Brain pericyte (primary cell): ENCODE results near the gene TMCC2.

Source experiments
- DNase-seq: peaks from one replicate; pipeline ENCODE4 v3.0.0-alpha.2; 2012; ENCODE audit warnings: low read depth, low spot score

The TMCC2 gene

DNA sequence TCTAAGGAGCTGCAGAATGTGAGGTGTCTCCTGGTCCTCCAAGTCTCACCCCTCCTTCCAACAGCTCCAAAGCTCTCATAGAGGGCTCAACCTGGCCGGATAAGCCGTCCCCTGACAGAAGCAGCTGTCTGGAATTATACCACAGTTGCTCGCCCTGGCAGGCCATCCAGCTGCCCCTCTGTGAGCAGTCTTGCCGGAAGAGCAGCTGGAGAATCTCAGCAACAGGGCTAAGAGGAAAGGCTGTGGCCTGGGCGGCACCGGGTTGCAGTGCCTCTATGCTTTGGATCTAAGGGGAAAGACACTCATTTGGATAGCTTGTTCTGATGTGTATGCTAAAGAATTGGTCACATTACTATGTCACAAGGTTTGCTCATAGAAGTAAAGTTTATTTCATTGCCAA, 12.4 kb downstream of the TMCC2 start:
- no peak for DNase-seq

GRCh38 chr1:205240569-205240968, 12.8 kb downstream of the TMCC2 start:
- DNase-seq: no peak

DNA sequence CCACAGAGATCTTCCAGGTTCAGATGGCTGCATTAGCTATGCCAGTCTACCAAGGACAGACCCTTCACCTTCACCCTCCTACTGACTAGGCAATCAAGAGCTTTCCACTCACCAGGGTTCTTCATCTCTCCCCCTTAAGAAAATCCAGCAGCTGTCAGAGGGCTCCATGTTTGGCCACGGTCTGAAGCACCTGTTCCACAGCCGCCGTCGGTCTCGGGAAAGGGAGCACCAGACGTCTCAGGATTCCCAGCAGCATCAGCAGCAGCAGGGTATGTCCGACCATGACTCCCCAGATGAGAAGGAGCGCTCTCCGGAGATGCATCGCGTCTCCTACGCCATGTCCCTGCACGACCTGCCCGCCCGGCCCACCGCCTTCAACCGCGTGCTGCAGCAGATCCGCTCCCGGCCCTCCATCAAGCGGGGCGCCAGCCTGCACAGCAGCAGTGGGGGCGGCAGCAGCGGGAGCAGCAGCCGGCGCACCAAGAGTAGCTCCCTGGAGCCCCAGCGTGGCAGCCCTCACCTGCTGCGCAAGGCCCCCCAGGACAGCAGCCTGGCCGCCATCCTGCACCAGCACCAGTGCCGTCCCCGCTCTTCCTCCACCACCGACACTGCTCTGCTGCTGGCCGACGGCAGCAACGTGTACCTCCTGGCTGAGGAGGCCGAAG, 13.8 kb downstream of the TMCC2 start:
- DNase-seq: no peak

DNA sequence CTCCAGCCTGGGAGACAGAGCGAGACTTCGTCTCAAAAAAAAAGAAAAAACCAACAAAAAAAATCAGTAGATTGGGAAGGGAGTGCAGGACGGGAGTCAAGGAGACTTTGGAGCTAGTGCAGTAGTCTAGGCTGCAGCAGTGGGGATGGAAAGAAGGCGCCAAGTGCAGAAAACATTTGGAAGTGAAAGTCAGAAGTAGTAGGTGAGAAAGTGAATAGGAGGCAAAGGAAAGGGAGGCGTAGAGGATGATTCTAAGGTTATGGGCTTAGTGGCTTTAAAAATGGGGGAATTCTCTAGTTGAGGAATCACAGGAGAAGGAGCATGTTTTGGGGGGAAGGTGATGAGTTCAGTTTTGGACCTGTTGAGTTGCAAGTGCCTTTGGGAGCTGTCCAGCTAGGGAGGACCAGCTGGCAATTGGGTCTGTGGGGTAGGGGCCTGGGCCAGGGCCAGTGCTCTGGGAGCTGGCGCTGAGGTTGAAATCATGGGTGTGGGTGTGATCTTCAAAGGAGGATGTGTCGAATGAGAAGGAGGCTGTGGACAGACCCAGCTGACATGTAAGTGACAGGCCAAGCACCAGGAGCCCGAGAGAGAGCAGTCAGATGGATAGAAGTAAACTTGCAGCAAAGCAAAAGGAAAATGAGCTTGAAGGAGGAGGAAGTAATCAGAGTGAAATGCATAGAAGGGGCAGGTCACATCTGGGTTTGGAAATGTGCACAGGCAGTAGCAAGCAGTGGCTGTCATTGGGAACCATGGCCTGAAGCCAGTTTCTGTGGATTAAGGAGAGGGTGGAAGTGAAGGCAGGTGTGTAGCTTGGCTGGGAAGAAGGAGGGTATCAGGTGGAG, 15.8 kb downstream of the TMCC2 start:
- no peak for DNase-seq

GRCh38 chr1:205244384-205244783, 16.6 kb downstream of the TMCC2 start:
- DNase-seq: no peak

DNA sequence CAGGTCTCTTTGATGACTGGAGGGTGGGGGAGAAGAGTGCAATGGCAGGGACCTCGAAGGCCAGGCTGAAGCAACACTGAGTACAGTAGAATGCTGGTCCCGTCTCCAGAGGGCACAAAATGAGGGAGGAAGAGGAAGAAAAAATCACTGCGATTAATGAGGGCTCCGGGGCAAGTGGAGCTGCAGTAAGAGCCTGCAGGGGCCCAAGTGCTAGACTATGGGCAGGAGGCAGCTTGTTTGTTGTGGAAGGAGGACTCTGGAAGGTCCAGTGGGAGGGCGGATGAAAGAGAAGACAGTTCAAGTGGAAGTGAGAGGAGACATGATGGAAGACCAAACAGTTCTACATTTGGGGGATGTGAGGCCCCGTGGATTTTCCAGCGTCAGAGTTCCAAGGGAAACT, 17.4 kb downstream of the TMCC2 start:
- no peak for DNase-seq

- no peak for DNase-seq
These were observed 18.8 kb downstream of the TMCC2 start for GRCh38 chr1:205246351-205247119.

DNA sequence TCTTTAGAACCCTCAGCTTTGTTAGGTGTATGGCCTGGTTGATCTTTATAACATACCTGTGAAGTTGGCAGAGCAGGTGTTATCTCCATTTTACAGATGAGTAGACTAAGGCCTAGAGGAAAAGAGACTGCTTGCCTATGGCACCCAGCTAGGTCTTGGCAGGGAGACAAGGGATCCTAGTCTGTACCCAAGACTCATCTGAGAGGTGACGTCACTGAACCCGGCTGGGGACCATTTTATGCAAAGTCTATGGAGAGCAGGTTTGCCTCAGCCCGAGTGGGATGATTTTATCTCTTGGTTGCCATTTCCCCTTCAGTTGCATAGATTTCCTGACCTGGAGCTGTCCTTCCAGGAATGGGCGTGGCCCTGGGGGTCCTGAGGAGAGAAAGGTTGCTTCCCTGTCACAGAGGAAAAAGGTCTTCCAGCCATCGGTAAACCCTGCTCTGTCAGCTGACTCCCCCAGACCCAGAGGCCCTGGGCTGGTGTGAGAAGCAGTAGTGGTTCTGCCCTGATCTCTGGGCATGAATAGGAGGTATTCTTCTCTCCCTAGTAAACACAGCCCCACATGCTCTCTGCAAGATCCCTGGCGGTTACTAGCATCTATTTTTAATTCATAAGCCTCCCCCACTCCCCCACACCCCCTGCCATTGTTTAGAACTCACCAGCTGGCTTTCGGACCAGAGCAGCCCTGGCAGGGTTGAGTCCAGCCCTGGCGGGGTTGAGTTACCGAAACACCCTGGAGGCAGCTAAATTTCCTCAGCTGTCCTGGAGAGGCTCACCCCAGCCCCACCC, 19.6 kb downstream of the TMCC2 start:
- DNase-seq: no peak

DNA sequence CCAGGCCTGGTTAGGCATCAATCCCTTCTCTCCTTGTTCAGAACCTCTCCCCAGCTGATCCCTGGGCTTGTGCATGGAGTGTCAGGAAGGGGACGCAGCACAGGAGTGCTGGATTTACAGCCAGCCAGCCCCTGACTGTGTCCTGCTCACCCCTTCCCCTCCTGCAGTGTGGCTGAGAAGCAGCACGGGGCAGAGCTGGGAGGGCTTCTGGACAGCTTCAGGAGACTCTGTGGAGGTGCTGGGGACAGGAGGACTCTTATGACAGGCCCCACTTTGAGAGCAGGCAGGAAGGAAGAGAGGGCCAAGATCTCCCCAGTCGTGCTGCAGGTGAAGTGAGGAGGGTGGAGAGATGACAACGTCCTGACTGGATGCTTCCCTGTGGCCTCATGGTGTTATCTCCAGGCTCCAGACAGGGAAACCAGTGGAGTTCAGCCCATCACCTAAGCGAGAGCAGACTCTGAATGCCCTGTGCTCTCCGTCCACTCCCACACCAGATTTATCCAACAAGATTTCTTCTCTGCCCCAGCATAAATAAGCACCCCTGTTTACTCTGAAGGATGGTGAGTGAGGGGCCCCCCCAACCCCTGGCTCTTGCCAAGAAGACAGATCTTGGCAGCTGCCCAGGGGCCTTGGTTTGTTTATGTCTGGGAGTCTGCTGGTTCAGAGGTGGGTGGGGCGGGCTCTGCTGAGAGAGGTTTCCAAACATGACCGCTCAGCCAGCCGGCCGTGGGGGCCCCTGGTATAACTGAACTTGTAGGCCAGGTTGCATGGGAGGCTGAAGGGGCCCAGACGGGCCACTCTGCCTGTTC, 21.3 kb downstream of the TMCC2 start:
- no peak for DNase-seq

DNA sequence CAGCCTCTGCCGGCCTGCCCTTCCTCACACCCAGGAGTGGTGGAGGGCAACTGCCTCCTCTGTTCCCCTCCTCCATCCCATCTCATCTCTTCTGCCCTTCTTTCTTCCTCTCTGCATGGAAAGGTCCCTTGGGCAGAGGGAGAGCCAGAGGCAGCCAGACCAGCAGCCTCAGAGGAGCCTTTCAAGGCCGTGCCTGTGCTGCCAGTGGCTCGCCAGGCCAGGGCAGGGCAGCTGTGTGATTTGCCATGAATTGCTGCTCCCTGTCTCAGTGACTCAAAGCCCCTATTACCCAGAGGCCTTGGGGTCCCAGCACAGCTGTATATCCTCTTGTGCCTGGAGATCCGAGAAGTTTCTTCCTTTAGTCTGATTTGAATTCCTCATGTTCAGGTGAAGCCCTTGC, 21.9 kb downstream of the TMCC2 start:
- no peak for DNase-seq

- DNase-seq: no peak
These were observed 23.0 kb downstream of the TMCC2 start for GRCh38 chr1:205250699-205251098.

DNA sequence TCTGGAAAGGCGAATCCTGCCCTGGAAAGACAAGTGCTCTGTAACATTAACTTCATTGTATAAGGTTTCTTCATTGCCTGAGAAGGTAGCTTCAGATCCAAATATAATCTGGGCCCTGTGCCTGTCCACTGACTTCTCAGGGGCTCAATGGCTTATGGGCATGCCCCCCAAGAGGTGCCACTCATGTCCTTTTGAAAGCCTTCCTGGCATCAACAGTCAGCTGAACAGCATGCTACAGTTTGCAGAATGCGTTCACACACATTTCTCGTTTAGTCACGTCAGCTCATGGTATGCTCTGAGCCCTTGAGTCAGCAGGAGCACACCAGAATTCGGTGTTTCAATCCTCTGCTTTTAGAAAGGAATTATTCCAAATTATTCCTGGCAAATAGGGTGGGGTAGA, 23.8 kb downstream of the TMCC2 start:
- no peak for DNase-seq

- DNase-seq: peak; percentile 41
These were observed 28.4 kb downstream of the TMCC2 start for GRCh38 chr1:205255941-205256780.

- no peak for DNase-seq
These were observed 29.3 kb downstream of the TMCC2 start for GRCh38 chr1:205256951-205257625.

GRCh38 chr1:205257735-205258134, 30.0 kb downstream of the TMCC2 start:
- DNase-seq: no peak

GRCh38 chr1:205258261-205258691, 30.5 kb downstream of the TMCC2 start:
- no peak for DNase-seq

DNA sequence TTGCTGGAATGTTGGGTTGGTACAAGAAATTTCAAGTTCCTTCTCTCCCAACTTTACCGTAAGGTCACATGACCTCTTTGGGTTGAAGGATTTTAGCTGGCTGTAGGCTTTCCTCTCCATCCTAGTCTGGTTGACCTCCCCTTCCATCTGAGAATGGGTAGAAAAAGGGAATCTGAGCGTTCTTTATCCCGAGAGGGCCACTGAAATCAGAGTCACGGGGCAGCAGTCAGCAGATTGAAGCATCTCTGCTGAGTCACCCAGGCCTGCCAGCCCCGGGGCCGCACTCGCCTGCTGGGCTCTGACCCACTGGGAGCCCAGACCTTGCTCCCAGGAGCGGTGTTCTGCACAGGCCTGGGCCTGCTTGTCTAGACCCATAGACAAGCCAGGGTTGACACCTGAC, 31.0 kb downstream of the TMCC2 start:
- DNase-seq: peak; percentile 54

GRCh38 chr1:205259324-205259832, 31.6 kb downstream of the TMCC2 start:
- no peak for DNase-seq

GRCh38 chr1:205259998-205260397, 32.3 kb downstream of the TMCC2 start:
- no peak for DNase-seq
